Activated CD4-positive, alpha-beta T cell treated with anti-CD3 and anti-CD28 coated beads, Interleukin-2, Interleukin-4, amounts not matched to agents 100 ng/mL and 50 ng/mL, durations not matched to agents 16 hours and 8 hours (primary cell): ENCODE data around the gene AQP1.

Source experiments
- DNase-seq: peaks from one replicate; pipeline ENCODE4 v3.0.0-alpha.2; 2020; ENCODE audit warnings: low spot score

The AQP1 gene

DNA sequence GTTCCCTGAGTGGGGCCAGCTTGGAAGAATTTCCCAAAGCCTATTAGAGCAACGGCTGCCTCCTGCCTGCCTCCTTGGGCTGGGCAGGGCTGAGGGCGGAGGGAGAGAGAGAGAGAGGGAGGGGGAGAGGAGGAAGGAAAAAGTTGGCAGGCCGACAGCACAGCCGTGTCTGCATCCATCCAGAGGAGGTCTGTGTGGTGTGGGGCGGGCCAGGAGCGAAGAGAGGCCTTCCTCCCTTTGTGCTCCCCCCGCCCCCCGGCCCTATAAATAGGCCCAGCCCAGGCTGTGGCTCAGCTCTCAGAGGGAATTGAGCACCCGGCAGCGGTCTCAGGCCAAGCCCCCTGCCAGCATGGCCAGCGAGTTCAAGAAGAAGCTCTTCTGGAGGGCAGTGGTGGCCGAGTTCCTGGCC is at the start of gene AQP1:
TSS of gene AQP1 (plus strand) at position 293 of the 409 bp plus-strand sequence. CDS start at position 350, 57 bp downstream.
- DNase-seq = no peak

DNA sequence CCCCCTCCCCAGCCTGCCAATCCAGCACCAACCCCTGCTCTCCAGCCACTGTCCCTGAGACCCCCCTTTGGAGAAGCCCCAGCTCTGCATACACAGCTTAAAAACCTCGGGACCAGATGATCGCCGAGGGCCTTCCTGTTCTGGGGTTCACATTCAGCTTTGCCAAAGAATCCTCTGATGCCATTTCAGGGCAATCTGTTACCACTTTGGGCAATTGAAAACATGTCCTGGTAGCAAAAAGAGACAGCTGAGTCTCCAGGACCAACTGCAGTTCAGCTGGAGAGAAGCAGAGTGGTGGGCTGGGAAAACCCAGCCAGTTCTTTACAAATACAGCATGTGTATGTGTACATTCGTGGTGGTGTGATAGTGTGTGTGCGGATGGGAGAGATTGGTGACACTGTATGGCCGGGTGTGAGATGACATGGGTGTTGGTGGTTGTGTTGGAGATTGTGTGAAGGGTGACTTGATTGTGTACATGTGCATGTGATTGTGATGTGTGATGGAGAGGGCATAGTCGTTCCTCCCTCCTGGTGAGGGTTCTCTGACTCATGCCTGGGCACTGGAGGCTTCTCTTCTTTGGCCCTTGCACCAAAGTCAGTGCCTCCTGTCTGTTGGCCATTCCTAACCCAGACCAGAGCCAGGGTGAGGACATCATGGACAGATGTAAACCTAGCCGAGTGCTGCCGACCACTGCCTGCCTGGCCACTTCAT is 48.5 kb upstream of the AQP1 start:
- DNase-seq = no peak

DNA sequence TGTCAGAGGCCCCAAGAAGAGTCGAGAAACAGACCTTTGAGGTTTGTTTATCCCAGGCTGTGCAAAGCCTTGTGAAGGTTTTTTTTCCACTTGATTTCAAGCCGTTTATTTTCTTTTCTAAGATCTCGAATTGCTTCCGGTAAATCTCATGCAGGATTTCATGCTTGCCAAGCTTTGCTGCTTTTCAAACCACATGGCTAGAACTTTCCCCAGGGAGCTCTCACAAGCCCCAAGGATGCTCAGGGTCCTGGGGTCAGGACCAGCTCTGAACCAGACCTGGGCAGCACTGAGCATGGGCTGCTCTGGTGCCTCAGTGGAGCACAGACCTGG is 48.0 kb upstream of the AQP1 start:
- no peak for DNase-seq

- DNase-seq = no peak
Measured at GRCh38 chr7:30864101-30864500, 47.6 kb upstream of the AQP1 start.

DNA sequence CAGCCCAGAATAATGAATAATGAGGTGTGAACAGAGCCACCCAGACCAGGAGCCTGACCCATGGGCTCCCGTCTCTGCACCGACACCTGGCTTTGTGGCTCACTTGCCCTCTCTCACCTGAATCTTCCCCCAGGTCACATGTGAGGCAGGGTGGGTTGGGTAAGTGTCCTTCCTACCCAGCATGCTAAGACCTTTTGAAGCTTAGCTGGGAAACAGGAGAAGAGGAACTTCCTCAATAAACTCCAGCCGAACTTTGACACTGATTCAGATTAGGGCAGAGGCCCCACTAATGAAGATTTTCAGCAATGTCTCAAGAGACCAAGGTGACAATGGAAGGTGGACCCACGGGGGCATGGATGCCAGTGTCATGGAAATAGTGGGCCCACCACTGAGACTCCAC is 46.6 kb upstream of the AQP1 start:
- no peak for DNase-seq

- DNase-seq = no peak
Measured at GRCh38 chr7:30865821-30866220, 45.8 kb upstream of the AQP1 start.

GRCh38 chr7:30866939-30867338 is 44.7 kb upstream of the AQP1 start:
- no peak for DNase-seq

DNA sequence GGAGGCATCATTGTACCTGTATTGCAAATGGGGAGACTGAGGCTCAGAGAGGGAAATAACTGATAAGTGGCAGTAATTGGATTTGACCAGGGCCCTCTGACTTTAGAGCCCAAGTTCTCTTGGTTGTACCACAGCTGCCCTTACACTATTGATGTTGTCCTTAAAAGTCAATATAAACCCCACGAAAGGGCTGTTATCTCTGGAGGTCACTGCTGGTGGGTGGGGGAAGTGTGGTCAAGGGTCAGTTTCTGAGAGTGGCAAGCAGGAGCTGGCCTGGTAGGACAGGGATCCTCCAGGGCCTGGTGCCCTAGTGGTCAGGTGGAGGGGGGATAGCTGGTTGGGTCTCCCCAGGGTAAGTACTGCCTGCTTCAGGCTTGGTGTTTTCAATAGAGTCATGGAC is 44.2 kb upstream of the AQP1 start:
- DNase-seq = no peak

DNA sequence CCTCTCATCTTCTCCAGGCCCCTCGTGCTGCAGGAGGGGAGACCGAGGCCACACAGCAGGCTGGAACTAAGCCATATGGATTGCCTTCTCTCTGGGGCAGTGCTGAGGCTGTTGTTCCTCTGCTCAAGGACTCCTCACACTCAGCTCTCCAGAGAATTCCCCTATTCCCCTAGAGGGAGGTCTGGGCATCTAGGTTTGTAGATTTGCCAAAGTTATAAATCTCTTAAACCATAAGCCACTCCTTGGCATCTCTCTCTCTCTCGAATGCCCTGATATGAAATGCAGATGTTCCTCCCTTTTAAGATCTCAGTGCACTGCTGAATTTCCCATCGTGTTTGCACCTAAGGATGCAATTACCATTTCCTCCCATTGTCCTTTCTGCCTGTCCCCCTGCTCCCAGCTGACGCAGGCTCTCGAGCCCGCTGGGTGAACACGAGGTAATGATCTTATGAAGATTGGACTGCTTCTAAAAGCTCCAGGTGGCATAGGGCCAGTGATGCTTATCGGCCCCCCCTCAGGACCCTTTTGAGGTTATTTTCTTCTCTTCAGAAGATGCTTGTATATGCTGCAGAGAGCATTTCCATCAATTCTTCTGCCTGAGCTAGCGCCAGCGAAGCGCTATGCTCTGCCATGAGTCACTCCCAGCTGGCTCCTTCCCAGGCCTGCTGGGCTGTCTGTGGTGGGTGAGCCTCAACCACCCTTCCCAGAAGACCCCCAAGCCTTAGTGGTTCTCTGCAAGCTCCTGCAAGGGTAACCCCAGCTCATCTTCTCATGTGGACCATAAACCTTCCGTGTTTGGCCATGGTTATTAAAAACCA is 41.6 kb upstream of the AQP1 start:
- DNase-seq = no peak

DNA sequence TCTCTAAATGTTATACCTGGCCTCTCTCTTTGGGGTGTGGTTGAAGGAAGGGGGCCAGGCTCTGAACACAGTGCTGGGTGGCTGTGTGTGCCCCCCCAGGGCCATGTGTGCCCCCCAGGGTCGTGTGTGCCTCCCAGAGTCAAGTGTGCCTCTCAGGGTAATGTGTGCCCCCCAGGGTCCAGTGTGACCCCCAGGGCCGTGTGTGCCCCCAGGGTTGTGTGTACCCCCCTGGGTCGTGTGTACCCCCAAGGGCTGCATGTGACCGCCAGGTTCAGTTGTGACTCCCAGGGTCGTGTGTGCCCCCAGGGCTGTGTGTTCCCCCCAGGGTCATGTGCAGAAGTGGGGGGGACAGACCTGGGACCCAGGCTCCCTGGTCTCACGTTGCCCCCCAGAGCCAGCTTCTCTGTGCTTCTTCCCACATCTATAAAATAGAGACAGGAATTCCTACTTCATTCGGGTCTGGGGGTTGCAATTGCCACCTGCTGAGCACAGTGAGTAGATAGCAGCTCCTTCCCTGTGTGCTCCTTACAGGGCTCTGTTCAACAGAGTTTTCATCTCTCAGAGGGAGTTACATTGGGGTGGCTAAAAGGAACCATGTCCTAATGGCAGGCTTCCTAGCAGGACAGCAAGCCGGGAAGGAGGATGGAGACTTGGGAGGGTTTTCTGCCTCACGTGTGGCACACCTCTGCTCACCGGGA is 40.7 kb upstream of the AQP1 start:
- DNase-seq = no peak

DNA sequence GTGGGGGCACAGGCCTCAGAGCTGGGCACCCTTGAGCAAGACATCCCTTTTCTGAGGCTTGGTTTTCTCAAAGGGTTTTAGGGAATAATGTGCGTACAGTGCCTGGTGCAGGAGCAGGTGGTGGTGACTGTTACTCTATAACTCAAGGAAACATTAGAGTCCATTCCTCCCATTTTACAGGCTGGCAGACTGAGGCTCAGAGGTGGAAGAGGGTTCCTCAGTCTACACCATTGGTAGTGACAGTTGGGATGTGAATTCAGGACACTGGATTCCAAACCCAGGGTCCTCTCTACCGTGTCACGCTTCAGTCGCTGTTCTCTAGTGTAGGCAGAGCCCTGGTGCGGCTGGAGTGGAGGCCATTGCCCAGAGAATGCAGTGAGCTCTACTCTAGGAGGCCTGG is 40.0 kb upstream of the AQP1 start:
- DNase-seq = no peak

DNA sequence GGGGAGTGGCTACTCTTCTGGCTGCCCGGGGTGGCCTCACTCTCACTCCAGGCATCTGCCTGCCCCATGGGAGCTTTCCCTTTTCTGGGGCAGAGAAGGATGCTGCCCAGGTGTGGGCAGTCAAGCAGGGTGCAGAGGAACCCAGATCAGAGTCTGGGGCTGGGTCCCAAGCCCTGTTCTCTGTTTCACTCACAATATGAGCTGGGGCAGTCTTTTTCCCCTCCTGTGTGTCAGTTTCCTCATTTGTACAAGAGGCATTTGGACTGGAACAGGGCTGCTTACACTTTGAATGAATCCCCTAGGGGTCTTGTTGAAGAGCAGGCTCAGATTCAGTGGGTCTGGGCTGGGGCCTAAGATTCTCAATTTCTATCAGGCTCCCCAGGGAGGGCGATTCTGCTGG is 38.4 kb upstream of the AQP1 start:
- DNase-seq = no peak

DNA sequence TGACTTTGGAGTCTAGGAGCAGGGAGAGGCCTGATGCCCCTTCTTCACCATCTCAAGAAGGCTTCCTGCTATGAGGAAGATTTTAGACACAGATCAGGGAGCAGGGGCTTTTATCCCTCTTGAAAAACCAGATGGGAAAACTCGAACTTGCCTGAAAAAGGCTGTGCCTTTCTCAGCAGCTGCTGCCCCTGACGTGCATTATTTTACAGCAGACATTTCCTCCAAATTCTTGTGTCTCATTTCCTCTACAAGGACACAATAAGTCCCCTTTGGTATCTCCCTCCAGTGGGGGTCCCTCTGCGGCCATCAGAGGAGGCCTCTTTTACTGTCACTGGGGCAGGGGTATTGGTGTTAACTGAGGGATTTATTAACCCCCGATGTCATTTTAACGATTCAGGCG is 38.0 kb upstream of the AQP1 start:
- DNase-seq = no peak

DNA sequence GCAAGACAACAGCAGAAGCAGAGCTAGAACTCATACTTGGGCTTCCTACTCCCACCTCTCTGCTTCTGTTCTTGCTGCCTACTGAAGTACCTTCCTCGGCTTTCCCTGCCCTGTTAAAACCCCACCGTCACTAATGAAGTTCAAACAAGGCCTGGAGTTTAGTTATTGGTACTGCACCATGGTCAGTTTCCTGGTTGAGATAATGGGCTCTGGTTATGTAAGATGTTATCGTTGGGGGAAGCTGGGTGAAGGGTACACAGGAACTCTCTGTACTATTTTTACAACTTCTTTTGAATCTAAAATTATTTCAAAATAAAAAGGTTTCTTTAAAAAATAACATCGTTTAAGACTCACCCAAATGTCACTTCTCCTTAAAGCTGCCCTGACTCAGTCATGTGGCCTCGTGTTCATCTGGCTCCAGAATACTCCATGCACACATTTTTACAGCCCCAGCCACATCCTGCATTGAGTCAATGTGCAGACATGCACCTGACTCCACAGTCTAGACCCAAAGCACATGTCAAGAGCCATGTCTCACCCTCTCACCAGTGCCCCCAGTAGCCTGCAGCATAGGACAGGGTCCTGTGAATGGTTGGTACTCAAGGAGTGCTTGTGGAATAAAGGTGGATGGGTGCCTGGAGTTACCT is 36.9 kb upstream of the AQP1 start:
- no peak for DNase-seq

GRCh38 chr7:30877015-30877769 is 34.5 kb upstream of the AQP1 start:
- DNase-seq = no peak

- no peak for DNase-seq
Measured at GRCh38 chr7:30877993-30878392, 33.7 kb upstream of the AQP1 start.

DNA sequence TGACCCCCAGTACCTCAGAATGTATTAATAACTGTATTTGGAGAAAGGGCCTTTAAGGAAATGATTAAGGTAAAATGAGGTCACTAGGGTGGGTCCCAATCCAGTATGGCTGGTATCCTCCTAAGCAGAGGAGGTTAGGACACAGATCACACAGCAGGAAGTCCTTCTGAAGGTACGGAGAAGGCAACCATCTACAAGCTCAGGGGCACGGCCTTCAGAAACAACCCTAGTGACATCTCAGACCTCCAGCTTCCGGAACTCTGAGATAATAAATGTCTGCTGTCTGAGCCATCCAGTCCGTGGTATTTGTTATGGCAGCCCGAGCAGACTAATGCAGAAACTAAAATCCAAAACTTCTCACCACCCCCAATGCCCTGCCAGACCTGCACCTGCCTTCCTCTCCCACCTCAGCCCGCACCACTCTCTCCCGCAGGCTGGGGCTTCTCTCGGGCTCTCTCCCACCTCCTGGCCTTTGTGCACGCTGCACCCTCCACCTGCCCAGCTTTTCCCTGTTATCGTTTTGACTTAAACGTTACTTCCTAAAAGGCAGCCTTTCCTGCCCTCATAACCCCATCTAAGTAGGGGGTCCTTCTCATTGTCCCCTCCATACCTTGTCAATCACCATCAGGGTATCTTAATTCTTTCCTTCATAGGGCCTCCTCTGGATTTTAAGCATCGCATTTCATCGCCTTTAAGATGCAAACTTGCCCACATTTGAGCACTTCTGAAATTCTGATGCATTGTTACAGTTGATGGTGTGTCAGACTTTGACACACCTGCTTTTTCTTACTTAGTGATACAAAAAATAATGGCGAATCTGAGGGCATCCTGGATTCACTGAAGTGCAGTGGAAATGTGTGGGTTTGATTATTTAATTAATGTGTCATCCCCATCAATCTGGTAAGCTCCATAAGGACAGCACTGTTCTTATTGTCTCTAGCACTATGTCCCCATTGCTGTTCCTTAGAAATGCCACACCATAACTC is 32.2 kb upstream of the AQP1 start:
- DNase-seq = no peak

GRCh38 chr7:30880125-30880720 is 31.4 kb upstream of the AQP1 start:
- no peak for DNase-seq

DNA sequence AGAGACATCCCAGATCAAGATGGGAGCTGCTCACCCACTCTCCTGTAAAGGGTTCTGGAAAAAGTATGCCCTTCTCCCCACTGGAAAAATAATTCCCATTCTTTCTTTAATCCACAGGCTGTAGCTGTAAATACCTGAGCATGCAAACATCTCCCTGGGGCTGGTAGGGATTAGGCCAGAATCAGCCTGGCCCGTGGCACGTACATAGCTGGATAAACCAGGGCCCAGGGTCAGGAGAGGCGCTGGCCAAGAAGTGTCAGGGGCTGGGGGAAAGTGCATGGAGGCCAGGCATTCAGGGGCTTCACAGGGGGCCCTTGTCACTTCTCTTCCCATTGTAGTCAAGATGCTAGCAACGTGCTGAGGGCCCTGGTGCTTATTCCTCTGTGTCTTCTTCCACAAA is 30.7 kb upstream of the AQP1 start:
- no peak for DNase-seq

DNA sequence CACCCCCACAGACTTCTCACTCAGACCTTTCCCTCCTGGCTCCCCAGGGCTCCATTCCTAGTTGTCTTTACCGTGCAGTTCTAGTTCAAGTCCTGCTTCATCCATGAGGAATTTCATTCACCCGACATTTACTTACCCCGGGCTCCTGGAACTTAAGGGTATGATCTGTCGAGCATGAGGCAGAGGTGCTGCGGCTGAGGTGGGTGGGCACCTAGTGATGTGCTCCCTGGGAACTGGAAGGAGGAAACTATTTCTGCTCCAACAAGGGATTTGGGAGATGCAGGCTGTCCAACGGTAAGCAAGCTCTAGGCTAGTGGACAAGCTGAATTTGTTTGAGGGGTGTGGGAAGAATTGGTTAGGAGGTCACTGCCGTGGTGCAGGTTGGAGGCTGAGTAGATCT is 30.2 kb upstream of the AQP1 start:
- no peak for DNase-seq
